Dendritic cell treated with granulocyte-macrophage colony-stimulating factor and Interleukin-4, amounts not matched to agents 40 ng/mL and 50 ng/mL, for 4 days (primary cell): ENCODE measurements around the gene DOLPP1.
"Not testable (repeated sequence)": the region's sequence is repeated elsewhere in the genome, so short reads cannot be mapped to it uniquely, and the experiment has no call there.

Experiments
- H3K27ac Mint-ChIP-seq: one replicate; pipeline ENCODE4 v1.8.0; 2022; ENCODE audit warnings: mild to moderate bottlenecking, mixed read lengths
- H3K27me3 Mint-ChIP-seq: one replicate; pipeline ENCODE4 v1.8.0; 2022; ENCODE audit warnings: mild to moderate bottlenecking, mixed read lengths
- H3K36me3 Mint-ChIP-seq: one replicate; pipeline ENCODE4 v1.8.0; 2022; ENCODE audit warnings: low read depth, mixed read lengths
- H3K4me1 Mint-ChIP-seq: one replicate; pipeline ENCODE4 v1.8.0; 2022; ENCODE audit warnings: low read depth, mixed read lengths
- H3K4me3 Mint-ChIP-seq: one replicate; pipeline ENCODE4 v1.8.0; 2022; ENCODE audit warnings: mild to moderate bottlenecking, moderate library complexity, mixed read lengths
- H3K9me3 Mint-ChIP-seq: one replicate; pipeline ENCODE4 v1.8.0; 2022; ENCODE audit warnings: mixed read lengths
- intact Hi-C: fragments of 100-400 bp; cut with micrococcal nuclease; formaldehyde crosslinking; loops from one replicate; pipeline ENCODE4 v1.15.0; 2022

DOLPP1 gene

GRCh38 chr9:129080601-129081387 lies at the start of gene DOLPP1:
Gene DOLPP1 (plus strand): TSS chr9:129081111. CDS start chr9:129081132, 21 bp downstream.
- peak within 1 kb of the TSS; percentile 84 for H3K27ac Mint-ChIP-seq
- intact Hi-C loops = loop anchor here (1.0 kb wide), 1 partner anchor 11 kb away; no protein-coding TSS in a partner anchor
- peaks cover 25% of the 10 kb centered on the region for H3K36me3 Mint-ChIP-seq
- H3K9me3 Mint-ChIP-seq = no peaks in the 10 kb centered on the region
- H3K4me1 Mint-ChIP-seq = peaks cover 31% of the 10 kb centered on the region
- H3K27me3 Mint-ChIP-seq = no peaks in the 10 kb centered on the region
- H3K4me3 Mint-ChIP-seq = peak within 1 kb of the TSS; percentile 86

GRCh38 chr9:129031514-129031913 lies 49.4 kb upstream of the DOLPP1 start:
- Mint-ChIP-seq H3K4me3 (no peak overlapping the region), H3K9me3 (no peaks in the 10 kb centered on the region), H3K36me3 (peaks cover 3% of the 10 kb centered on the region), H3K27ac (no peak overlapping the region), H3K27me3 (no peaks in the 10 kb centered on the region), H3K4me1 (peaks cover 23% of the 10 kb centered on the region)
- intact Hi-C loops = no loop called here

GRCh38 chr9:129032541-129033159 lies 48.3 kb upstream of the DOLPP1 start:
- Mint-ChIP-seq H3K4me1 (peaks cover 23% of the 10 kb centered on the region), H3K27ac (no peak overlapping the region), H3K36me3 (peaks cover 11% of the 10 kb centered on the region), H3K4me3 (no peak overlapping the region), H3K27me3 (no peaks in the 10 kb centered on the region), H3K9me3 (no peaks in the 10 kb centered on the region)
- intact Hi-C loops = no loop called here

- H3K27ac Mint-ChIP-seq = no peak overlapping the region
- H3K4me3 Mint-ChIP-seq = no peak overlapping the region
- peaks cover 29% of the 10 kb centered on the region for H3K4me1 Mint-ChIP-seq
- H3K9me3 Mint-ChIP-seq = no peaks in the 10 kb centered on the region
- no peaks in the 10 kb centered on the region for H3K27me3 Mint-ChIP-seq
- H3K36me3 Mint-ChIP-seq = peaks cover 11% of the 10 kb centered on the region
- intact Hi-C loops = no loop called here
Observed at GRCh38 chr9:129033216-129033615, 47.7 kb upstream of the DOLPP1 start.

GRCh38 chr9:129035838-129036237 lies 45.1 kb upstream of the DOLPP1 start:
- H3K4me1 Mint-ChIP-seq = peaks cover 30% of the 10 kb centered on the region
- not testable (repeated sequence) for H3K9me3 Mint-ChIP-seq, H3K27me3 Mint-ChIP-seq
- H3K27ac Mint-ChIP-seq = peak overlapping the region; percentile 90
- intact Hi-C loops = loop anchor here (1.0 kb wide), 1 partner anchor 8 kb away; the partner anchor contains the start of gene SH3GLB2
- H3K36me3 Mint-ChIP-seq = peaks cover 28% of the 10 kb centered on the region
- peak overlapping the region; percentile 94 for H3K4me3 Mint-ChIP-seq

GRCh38 chr9:129036241-129036922 lies 44.5 kb upstream of the DOLPP1 start, which contains the start of gene MIGA2:
Gene MIGA2 (plus strand): TSS chr9:129036626. CDS start chr9:129040595, 3,969 bp downstream.
- Mint-ChIP-seq H3K36me3 (peaks cover 34% of the 10 kb centered on the region), H3K4me1 (peaks cover 30% of the 10 kb centered on the region), H3K27me3 (no peaks in the 10 kb centered on the region), H3K27ac (peak within 1 kb of the TSS; percentile 90), H3K4me3 (peak within 1 kb of the TSS; percentile 94), H3K9me3 (no peaks in the 10 kb centered on the region)
- intact Hi-C loops = loop anchor here (1.0 kb wide), 1 partner anchor 8 kb away; the partner anchor contains the start of gene SH3GLB2

GRCh38 chr9:129036923-129037766 lies 43.8 kb upstream of the DOLPP1 start:
- Mint-ChIP-seq H3K27ac (peak overlapping the region; percentile 90), H3K9me3 (no peaks in the 10 kb centered on the region), H3K36me3 (peaks cover 41% of the 10 kb centered on the region), H3K4me3 (peak overlapping the region; percentile 94), H3K4me1 (peaks cover 30% of the 10 kb centered on the region), H3K27me3 (no peaks in the 10 kb centered on the region)
- intact Hi-C loops = loop anchor here (1.0 kb wide), 1 partner anchor 9 kb away; the partner anchor contains the start of gene SH3GLB2

GRCh38 chr9:129037767-129038098 lies 43.2 kb upstream of the DOLPP1 start:
- intact Hi-C loops = no loop called here
- Mint-ChIP-seq H3K27ac (no peak overlapping the region), H3K36me3 (peaks cover 47% of the 10 kb centered on the region), H3K27me3 (no peaks in the 10 kb centered on the region), H3K4me3 (peak overlapping the region; percentile 94), H3K4me1 (peaks cover 26% of the 10 kb centered on the region), H3K9me3 (no peaks in the 10 kb centered on the region)

- Mint-ChIP-seq H3K36me3 (peaks cover 53% of the 10 kb centered on the region), H3K27ac (no peak overlapping the region), H3K9me3 (no peaks in the 10 kb centered on the region), H3K4me1 (peaks cover 26% of the 10 kb centered on the region), H3K27me3 (no peaks in the 10 kb centered on the region), H3K4me3 (no peak overlapping the region)
- intact Hi-C loops = no loop called here
Observed at GRCh38 chr9:129038109-129038852, 42.6 kb upstream of the DOLPP1 start.

GRCh38 chr9:129040113-129040643 lies 40.7 kb upstream of the DOLPP1 start:
- H3K4me3 Mint-ChIP-seq = no peak overlapping the region

GRCh38 chr9:129042016-129042415 lies 38.9 kb upstream of the DOLPP1 start:
- no peak overlapping the region for H3K4me3 Mint-ChIP-seq
- H3K36me3 Mint-ChIP-seq = peaks cover 75% of the 10 kb centered on the region
- intact Hi-C loops = no loop called here
- H3K4me1 Mint-ChIP-seq = peaks cover 21% of the 10 kb centered on the region
- no peaks in the 10 kb centered on the region for H3K27me3 Mint-ChIP-seq
- H3K9me3 Mint-ChIP-seq = no peaks in the 10 kb centered on the region
- no peak overlapping the region for H3K27ac Mint-ChIP-seq

More at GRCh38 chr9:129040113-129040643, 40.7 kb upstream of the DOLPP1 start:
- no peak overlapping the region for H3K27ac Mint-ChIP-seq
- no peaks in the 10 kb centered on the region for H3K9me3 Mint-ChIP-seq
- intact Hi-C loops = no loop called here
- H3K4me1 Mint-ChIP-seq = peaks cover 26% of the 10 kb centered on the region
- H3K36me3 Mint-ChIP-seq = peaks cover 71% of the 10 kb centered on the region
- H3K27me3 Mint-ChIP-seq = no peaks in the 10 kb centered on the region

GRCh38 chr9:129052592-129052991 lies 28.3 kb upstream of the DOLPP1 start:
- H3K27ac Mint-ChIP-seq = no peak overlapping the region
- H3K9me3 Mint-ChIP-seq = no peaks in the 10 kb centered on the region
- H3K4me3 Mint-ChIP-seq = no peak overlapping the region
- H3K4me1 Mint-ChIP-seq = no peaks in the 10 kb centered on the region
- H3K27me3 Mint-ChIP-seq = no peaks in the 10 kb centered on the region
- intact Hi-C loops = no loop called here
- H3K36me3 Mint-ChIP-seq = peaks cover 85% of the 10 kb centered on the region
